OCI-LY1 (cell line): ENCODE measurements around the gene OR6B2.

Experiments used
- H2AFZ ChIP-seq: fragments of 200-600 bp; sonication (generic), shearing (Covaris generic); 2 replicates; pipeline ENCODE4 v1.6.0; 2014; ENCODE audit warnings: antibody characterized with exemption, mild to moderate bottlenecking, low read length
- H3F3A ChIP-seq: fragments of 200-600 bp; sonication (generic), shearing (Covaris generic); 2 replicates; pipeline ENCODE4 v1.6.0; 2014; ENCODE audit warnings: mild to moderate bottlenecking, antibody characterized with exemption, low read length, moderate library complexity; ENCODE audit not compliant: insufficient read depth
- H3K27ac ChIP-seq: fragments of 200-600 bp; sonication (generic); 2 replicates; pipeline ENCODE4 v1.5.1; 2014; ENCODE audit warnings: low read length, mixed run types, mild to moderate bottlenecking, low read depth; ENCODE audit not compliant: poor library complexity, severe bottlenecking
- H3K27me3 ChIP-seq: fragments of 200-600 bp; sonication (generic); 2 replicates; pipeline ENCODE4 v1.6.0; 2014; ENCODE audit warnings: antibody characterized with exemption, mild to moderate bottlenecking, low read length, moderate library complexity; ENCODE audit not compliant: insufficient read depth
- H3K36me3 ChIP-seq: fragments of 200-600 bp; sonication (generic); 2 replicates; pipeline ENCODE4 v1.6.1; 2014; ENCODE audit warnings: mild to moderate bottlenecking, antibody characterized with exemption, low read length, moderate library complexity, mixed read lengths; ENCODE audit not compliant: insufficient read depth
- H3K4me1 ChIP-seq: fragments of 200-600 bp; sonication (generic); 2 replicates; pipeline ENCODE4 v1.5.1; 2014; ENCODE audit warnings: mild to moderate bottlenecking, low read length, moderate library complexity; ENCODE audit not compliant: insufficient read depth, severe bottlenecking
- H3K4me2 ChIP-seq: fragments of 200-600 bp; sonication (generic), shearing (Covaris generic); 2 replicates; pipeline ENCODE4 v1.6.1; 2014; ENCODE audit warnings: low read length
- H3K4me3 ChIP-seq: fragments of 200-600 bp; sonication (generic); 2 replicates; pipeline ENCODE4 v1.5.1; 2014; ENCODE audit warnings: low read length, low read depth, mild to moderate bottlenecking, mixed read lengths; ENCODE audit not compliant: poor library complexity, severe bottlenecking
- H3K79me2 ChIP-seq: fragments of 200-600 bp; shearing (Covaris generic); 2 replicates; pipeline ENCODE4 v1.6.1; 2016; ENCODE audit warnings: mixed run types, low read length, mixed read lengths; ENCODE audit not compliant: insufficient read depth
- H3K9ac ChIP-seq: fragments of 200-600 bp; sonication (generic), shearing (Covaris generic); 2 replicates; pipeline ENCODE4 v1.6.1; 2014; ENCODE audit warnings: mild to moderate bottlenecking, low read length, mixed read lengths
- H3K9me2 ChIP-seq: fragments of 200-600 bp; sonication (generic), shearing (Covaris generic); 2 replicates; pipeline ENCODE4 v1.6.1; 2014; ENCODE audit warnings: low read depth, mild to moderate bottlenecking, low read length, mixed read lengths
- H3K9me3 ChIP-seq: fragments of 200-600 bp; shearing (Covaris generic); 2 replicates; pipeline ENCODE4 v1.6.1; 2014; ENCODE audit warnings: low read length, mixed read lengths
- H4K20me1 ChIP-seq: fragments of 200-600 bp; sonication (generic), shearing (Covaris generic); 2 replicates; pipeline ENCODE4 v1.6.0; 2016; ENCODE audit warnings: mild to moderate bottlenecking, low read length; ENCODE audit not compliant: insufficient read depth
- EZH2 ChIP-seq: fragments of 200-600 bp; sonication (generic), shearing (Covaris generic); IDR thresholded peaks from 2 replicates; pipeline ENCODE4 v1.8.0; 2017; ENCODE audit warnings: borderline replicate concordance, mixed run types, mild to moderate bottlenecking, antibody characterized with exemption, low read length, moderate library complexity, mixed read lengths
- TF ChIP-seq, protein P1 (sequence below): fragments of 200-600 bp; sonication (generic), shearing (Covaris generic); IDR thresholded peaks from 2 replicates; pipeline ENCODE4 v1.5.1; 2017; ENCODE audit warnings: mild to moderate bottlenecking, antibody characterized with exemption, low read length, moderate library complexity, mixed read lengths

OR6B2 gene

DNA sequence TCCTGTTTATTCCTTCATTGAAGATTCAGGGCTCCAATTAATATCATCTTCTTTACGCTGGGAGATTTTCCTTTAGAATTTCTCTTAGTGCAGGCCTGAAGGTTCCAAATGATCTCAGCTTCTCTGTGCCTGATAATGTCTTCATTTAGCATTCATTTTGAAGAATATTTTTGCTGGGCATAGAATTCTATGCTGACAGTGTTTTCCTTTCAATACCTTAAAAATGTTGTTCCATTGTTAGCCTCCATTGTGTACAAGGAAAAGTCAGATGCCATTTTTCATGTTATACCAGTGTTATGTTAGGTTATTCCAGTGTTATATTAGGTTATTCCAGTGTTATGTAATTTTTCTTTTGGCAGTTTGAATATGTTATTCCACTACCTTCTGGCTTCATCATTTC, 38.0 kb upstream of the OR6B2 start:
- Histone ChIP-seq H3K27me3 (no peaks in the 10 kb centered on the region; the same call in 1 of the 2 replicates), H3K27ac (no peak overlapping the region), H3K36me3 (no peaks in the 10 kb centered on the region), H3K4me3 (no peak overlapping the region), H3K9me3 (no peaks in the 10 kb centered on the region), H4K20me1 (no peaks in the 10 kb centered on the region), H3K4me1 (no peaks in the 10 kb centered on the region), H3K79me2 (no peaks in the 10 kb centered on the region), H3K4me2 (no peak overlapping the region), H3K9me2 (no peaks in the 10 kb centered on the region), H3K9ac (no peak overlapping the region), H3F3A (no peaks in the 10 kb centered on the region), H2AFZ (no peak overlapping the region)
- TF ChIP-seq, protein P1, sequence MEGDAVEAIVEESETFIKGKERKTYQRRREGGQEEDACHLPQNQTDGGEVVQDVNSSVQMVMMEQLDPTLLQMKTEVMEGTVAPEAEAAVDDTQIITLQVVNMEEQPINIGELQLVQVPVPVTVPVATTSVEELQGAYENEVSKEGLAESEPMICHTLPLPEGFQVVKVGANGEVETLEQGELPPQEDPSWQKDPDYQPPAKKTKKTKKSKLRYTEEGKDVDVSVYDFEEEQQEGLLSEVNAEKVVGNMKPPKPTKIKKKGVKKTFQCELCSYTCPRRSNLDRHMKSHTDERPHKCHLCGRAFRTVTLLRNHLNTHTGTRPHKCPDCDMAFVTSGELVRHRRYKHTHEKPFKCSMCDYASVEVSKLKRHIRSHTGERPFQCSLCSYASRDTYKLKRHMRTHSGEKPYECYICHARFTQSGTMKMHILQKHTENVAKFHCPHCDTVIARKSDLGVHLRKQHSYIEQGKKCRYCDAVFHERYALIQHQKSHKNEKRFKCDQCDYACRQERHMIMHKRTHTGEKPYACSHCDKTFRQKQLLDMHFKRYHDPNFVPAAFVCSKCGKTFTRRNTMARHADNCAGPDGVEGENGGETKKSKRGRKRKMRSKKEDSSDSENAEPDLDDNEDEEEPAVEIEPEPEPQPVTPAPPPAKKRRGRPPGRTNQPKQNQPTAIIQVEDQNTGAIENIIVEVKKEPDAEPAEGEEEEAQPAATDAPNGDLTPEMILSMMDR: no peak
- no peak for TF ChIP-seq EZH2

DNA sequence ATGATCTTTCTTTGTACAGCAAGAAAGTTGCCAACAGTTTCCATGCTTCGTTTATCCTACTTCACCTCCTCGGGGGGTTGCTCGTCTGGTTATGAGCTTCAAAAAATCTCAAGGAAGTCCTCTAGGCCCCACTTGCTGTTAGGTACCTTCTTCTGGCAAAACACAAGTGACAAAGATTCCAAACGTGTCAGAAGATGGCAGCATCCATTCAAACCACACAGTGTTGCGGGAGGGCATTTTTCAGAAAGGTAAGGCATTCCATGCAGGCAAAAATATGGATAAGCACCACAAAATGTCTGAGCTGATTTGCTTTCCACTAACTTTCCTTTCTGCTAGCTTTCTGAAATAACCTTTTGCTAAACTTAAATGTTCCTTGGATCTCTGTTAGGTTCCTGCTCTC, 36.3 kb upstream of the OR6B2 start:
- no peak overlapping the region for H3K4me3 ChIP-seq
- no peaks in the 10 kb centered on the region for H3K27me3 ChIP-seq
- H3K36me3 ChIP-seq: no peaks in the 10 kb centered on the region
- no peak overlapping the region for H3K4me2 ChIP-seq
- no peaks in the 10 kb centered on the region for H3K79me2 ChIP-seq
- H4K20me1 ChIP-seq: no peaks in the 10 kb centered on the region
- H3K9me2 ChIP-seq: no peaks in the 10 kb centered on the region
- no peaks in the 10 kb centered on the region for H3K4me1 ChIP-seq
- H2AFZ ChIP-seq: no peak overlapping the region
- H3K27ac ChIP-seq: no peak overlapping the region
- H3F3A ChIP-seq: no peaks in the 10 kb centered on the region
- TF ChIP-seq EZH2: no peak
- TF ChIP-seq, protein P1: no peak
- H3K9ac ChIP-seq: no peak overlapping the region
- H3K9me3 ChIP-seq: no peaks in the 10 kb centered on the region

- no peak for TF ChIP-seq EZH2
- TF ChIP-seq, protein P1: no peak
- no peak overlapping the region for H3K27ac ChIP-seq
- H3K9ac ChIP-seq: no peak overlapping the region
- H3F3A ChIP-seq: no peaks in the 10 kb centered on the region
- no peaks in the 10 kb centered on the region for H3K9me3 ChIP-seq
- H3K36me3 ChIP-seq: no peaks in the 10 kb centered on the region
- no peak overlapping the region for H3K4me3 ChIP-seq
- no peaks in the 10 kb centered on the region for H3K4me1 ChIP-seq
- H3K4me2 ChIP-seq: no peak overlapping the region
- H4K20me1 ChIP-seq: no peaks in the 10 kb centered on the region
- no peaks in the 10 kb centered on the region for H3K27me3 ChIP-seq
- H3K79me2 ChIP-seq: no peaks in the 10 kb centered on the region
- no peaks in the 10 kb centered on the region for H3K9me2 ChIP-seq
- H2AFZ ChIP-seq: no peak overlapping the region
Observed at GRCh38 chr2:240064898-240065297, 34.7 kb upstream of the OR6B2 start.
